ENCODE measurements around the gene OR10A5.
"Not testable (repeated sequence)": the region's sequence is repeated elsewhere in the genome, so short reads cannot be mapped to it uniquely, and the experiment has no call there.

Gene OR10A5, protein sequence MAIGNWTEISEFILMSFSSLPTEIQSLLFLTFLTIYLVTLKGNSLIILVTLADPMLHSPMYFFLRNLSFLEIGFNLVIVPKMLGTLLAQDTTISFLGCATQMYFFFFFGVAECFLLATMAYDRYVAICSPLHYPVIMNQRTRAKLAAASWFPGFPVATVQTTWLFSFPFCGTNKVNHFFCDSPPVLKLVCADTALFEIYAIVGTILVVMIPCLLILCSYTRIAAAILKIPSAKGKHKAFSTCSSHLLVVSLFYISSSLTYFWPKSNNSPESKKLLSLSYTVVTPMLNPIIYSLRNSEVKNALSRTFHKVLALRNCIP

DNA sequence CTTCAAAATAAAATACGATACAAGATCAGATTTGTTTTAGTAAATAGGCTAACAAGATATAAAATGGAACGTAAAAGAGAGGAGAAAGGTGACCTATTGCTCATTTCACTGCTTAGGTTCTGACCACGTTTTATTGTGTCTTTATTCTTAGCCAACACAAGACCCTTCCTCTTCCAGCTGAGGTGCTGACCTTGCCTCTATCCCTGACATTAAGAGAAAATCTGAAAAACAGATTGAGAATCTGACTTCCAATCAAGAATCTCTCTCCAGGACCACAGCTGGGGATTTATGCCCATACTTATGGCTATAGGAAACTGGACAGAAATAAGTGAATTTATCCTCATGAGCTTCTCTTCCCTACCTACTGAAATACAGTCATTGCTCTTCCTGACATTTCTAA, at the start of gene OR10A5:
TSS of gene OR10A5 (plus strand) at position 301 of the 400 bp plus-strand sequence. CDS start at position 301, 0 bp downstream.
- Histone ChIP-seq H3K9me3 (ENCODE audit: control insufficient read depth, insufficient read depth, low read depth, low read length) (peaks cover 5% of the 10 kb centered on the region; the same call in 1 of the 2 replicates), H3K27ac (ENCODE audit: low read depth, low read length) (no peak within 1 kb of the TSS), H3K27me3 (ENCODE audit: control insufficient read depth, insufficient read depth, low read length) (no peaks in the 10 kb centered on the region), H3K4me3 (ENCODE audit: low read depth, low read length) (no peak within 1 kb of the TSS), H3K4me1 (ENCODE audit: control insufficient read depth, insufficient read depth, low read length) (peaks cover 12% of the 10 kb centered on the region), H3K9ac (ENCODE audit: low read length) (no peak within 1 kb of the TSS), H3K36me3 (ENCODE audit: control insufficient read depth, insufficient read depth, low read length) (no peaks in the 10 kb centered on the region)

- Histone ChIP-seq H3K9me3 (ENCODE audit: control insufficient read depth, insufficient read depth, low read depth, low read length) (peaks cover 16% of the 10 kb centered on the region), H3K9ac (ENCODE audit: low read length) (peak within 1 kb of the TSS; percentile 21), H3K27me3 (ENCODE audit: control insufficient read depth, insufficient read depth, low read length) (no peaks in the 10 kb centered on the region), H3K36me3 (ENCODE audit: control insufficient read depth, insufficient read depth, low read length) (no peaks in the 10 kb centered on the region), H3K27ac (ENCODE audit: low read depth, low read length) (0 out of 2 replicates have a peak within 1 kb of the TSS, but pooled peaks have one; percentile 39), H3K4me1 (ENCODE audit: control insufficient read depth, insufficient read depth, low read length) (peaks cover 5% of the 10 kb centered on the region; the same call in 1 of the 2 replicates), H3K4me3 (ENCODE audit: low read depth, low read length) (no peak within 1 kb of the TSS)
Observed at GRCh38 chr11:6799402-6799801, 46.1 kb upstream of the OR10A5 start, which contains the start of gene OR6A2. OR6A2 (minus strand) TSS chr11:6799689; CDS start chr11:6795708, 3,981 bp downstream.

- not testable (repeated sequence) for H3K36me3 ChIP-seq (ENCODE audit: control insufficient read depth, insufficient read depth, low read length); H3K27me3 ChIP-seq (ENCODE audit: control insufficient read depth, insufficient read depth, low read length); H3K4me1 ChIP-seq (ENCODE audit: control insufficient read depth, insufficient read depth, low read length)
- peaks cover 16% of the 10 kb centered on the region for H3K9me3 ChIP-seq (ENCODE audit: control insufficient read depth, insufficient read depth, low read depth, low read length)
- H3K4me3 ChIP-seq (ENCODE audit: low read depth, low read length), result 0 out of 2 replicates have a peak overlapping the region, but pooled peaks have one; percentile 5
- peak overlapping the region; percentile 9 for H3K9ac ChIP-seq (ENCODE audit: low read length)
- 0 out of 2 replicates have a peak overlapping the region, but pooled peaks have one; percentile 39 for H3K27ac ChIP-seq (ENCODE audit: low read depth, low read length)
Observed at GRCh38 chr11:6801075-6801474, 44.4 kb upstream of the OR10A5 start.

GRCh38 chr11:6812390-6813005, 33.0 kb upstream of the OR10A5 start:
- Histone ChIP-seq H3K27me3 (ENCODE audit: control insufficient read depth, insufficient read depth, low read length) (no peaks in the 10 kb centered on the region), H3K4me1 (ENCODE audit: control insufficient read depth, insufficient read depth, low read length) (no peaks in the 10 kb centered on the region), H3K4me3 (ENCODE audit: low read depth, low read length) (no peak overlapping the region), H3K9me3 (ENCODE audit: control insufficient read depth, insufficient read depth, low read depth, low read length) (no peaks in the 10 kb centered on the region), H3K36me3 (ENCODE audit: control insufficient read depth, insufficient read depth, low read length) (no peaks in the 10 kb centered on the region), H3K27ac (ENCODE audit: low read depth, low read length) (no peak overlapping the region), H3K9ac (ENCODE audit: low read length) (no peak overlapping the region)

DNA sequence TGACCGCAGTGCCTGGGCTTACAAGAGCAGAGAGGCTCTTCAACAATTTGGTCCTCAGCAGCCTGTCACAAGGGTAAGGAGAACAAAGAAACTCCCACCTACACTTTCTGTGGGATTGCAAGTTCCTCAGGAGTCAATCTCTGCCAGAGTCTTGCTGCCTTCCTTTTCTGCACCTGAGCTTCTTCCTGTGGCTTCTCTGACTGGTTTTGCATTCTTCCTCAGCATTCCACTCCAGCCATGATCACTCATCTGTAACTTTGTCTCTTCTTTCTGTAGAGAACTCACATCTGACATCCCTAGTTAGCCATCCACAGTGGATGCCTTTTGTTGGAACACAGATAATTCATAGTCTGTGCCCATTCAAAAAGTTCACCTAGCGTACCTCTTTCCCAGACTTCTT, 31.8 kb upstream of the OR10A5 start:
- H3K9me3 ChIP-seq (ENCODE audit: control insufficient read depth, insufficient read depth, low read depth, low read length), result peaks cover 2% of the 10 kb centered on the region
- H3K36me3 ChIP-seq (ENCODE audit: control insufficient read depth, insufficient read depth, low read length), result no peaks in the 10 kb centered on the region
- H3K4me1 ChIP-seq (ENCODE audit: control insufficient read depth, insufficient read depth, low read length), result no peaks in the 10 kb centered on the region
- no peaks in the 10 kb centered on the region for H3K27me3 ChIP-seq (ENCODE audit: control insufficient read depth, insufficient read depth, low read length)
- no peak overlapping the region for H3K9ac ChIP-seq (ENCODE audit: low read length)
- no peak overlapping the region for H3K27ac ChIP-seq (ENCODE audit: low read depth, low read length)
- no peak overlapping the region for H3K4me3 ChIP-seq (ENCODE audit: low read depth, low read length)

DNA sequence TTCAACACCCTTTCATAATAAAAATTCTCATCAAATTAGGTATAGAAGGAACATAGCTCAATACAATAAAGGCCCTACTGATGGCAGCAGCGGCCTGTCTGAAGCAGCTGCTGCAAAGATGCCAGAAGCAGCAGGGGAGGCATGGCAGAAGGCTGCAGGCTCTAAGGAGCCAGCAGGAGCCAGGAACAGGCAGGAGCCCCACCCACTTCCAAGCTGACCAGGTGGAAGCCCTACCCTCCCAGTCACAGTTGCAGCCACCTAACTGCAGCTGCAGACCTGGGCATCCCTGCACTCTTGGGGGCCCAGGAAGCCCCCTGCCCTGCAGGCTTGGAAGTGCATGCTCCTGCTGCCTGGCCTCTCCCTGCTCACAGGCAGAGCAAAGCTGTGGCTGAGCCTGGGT, 27.8 kb upstream of the OR10A5 start:
- H3K27ac ChIP-seq (ENCODE audit: low read depth, low read length), result no peak overlapping the region
- no peaks in the 10 kb centered on the region for H3K4me1 ChIP-seq (ENCODE audit: control insufficient read depth, insufficient read depth, low read length)
- no peak overlapping the region for H3K4me3 ChIP-seq (ENCODE audit: low read depth, low read length)
- no peaks in the 10 kb centered on the region for H3K36me3 ChIP-seq (ENCODE audit: control insufficient read depth, insufficient read depth, low read length)
- H3K9ac ChIP-seq (ENCODE audit: low read length), result no peak overlapping the region
- H3K9me3 ChIP-seq (ENCODE audit: control insufficient read depth, insufficient read depth, low read depth, low read length), result peaks cover 7% of the 10 kb centered on the region
- no peaks in the 10 kb centered on the region for H3K27me3 ChIP-seq (ENCODE audit: control insufficient read depth, insufficient read depth, low read length)

- Histone ChIP-seq H3K36me3 (ENCODE audit: control insufficient read depth, insufficient read depth, low read length) (no peaks in the 10 kb centered on the region), H3K27me3 (ENCODE audit: control insufficient read depth, insufficient read depth, low read length) (no peaks in the 10 kb centered on the region)
Observed at GRCh38 chr11:6818967-6819366, 26.5 kb upstream of the OR10A5 start.

DNA sequence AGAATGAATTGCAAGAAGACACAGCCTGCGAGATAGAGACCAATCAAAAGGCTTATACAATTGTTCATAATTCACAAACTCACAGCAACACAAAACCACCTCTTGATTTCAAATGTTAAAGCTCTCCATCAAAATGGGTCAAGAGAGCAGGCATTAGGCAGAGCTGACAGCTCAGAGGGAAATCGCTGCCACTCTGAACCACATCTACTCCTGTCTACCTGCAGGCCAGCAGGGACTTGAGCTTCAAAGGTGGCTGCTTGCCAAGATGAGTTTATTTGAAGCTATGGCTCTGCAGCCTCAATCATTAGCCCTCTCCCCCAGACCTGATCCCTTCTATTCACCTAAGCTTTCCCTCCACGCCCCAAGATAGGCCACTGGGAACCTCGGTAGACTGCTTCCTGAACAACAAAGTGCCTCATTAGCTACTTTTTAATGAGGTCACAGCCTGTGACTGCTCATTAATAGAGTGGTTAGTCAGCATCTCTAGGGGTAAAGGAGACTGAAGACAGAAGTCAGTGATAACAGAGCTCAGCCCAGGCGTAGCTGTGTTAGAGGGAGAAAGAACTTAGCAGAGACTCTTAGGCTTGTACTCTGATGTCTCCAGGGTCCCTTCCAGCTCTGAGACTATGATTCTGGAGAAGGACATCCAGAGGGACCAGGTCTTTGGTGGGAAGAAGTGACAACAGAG, 21.2 kb upstream of the OR10A5 start:
- Histone ChIP-seq H3K4me1 (ENCODE audit: control insufficient read depth, insufficient read depth, low read length) (no peaks in the 10 kb centered on the region), H3K4me3 (ENCODE audit: low read depth, low read length) (no peak overlapping the region), H3K9me3 (ENCODE audit: control insufficient read depth, insufficient read depth, low read depth, low read length) (no peaks in the 10 kb centered on the region), H3K27ac (ENCODE audit: low read depth, low read length) (no peak overlapping the region), H3K36me3 (ENCODE audit: control insufficient read depth, insufficient read depth, low read length) (no peaks in the 10 kb centered on the region), H3K9ac (ENCODE audit: low read length) (no peak overlapping the region), H3K27me3 (ENCODE audit: control insufficient read depth, insufficient read depth, low read length) (no peaks in the 10 kb centered on the region)

More at GRCh38 chr11:6818967-6819366, 26.5 kb upstream of the OR10A5 start:
- H3K9ac ChIP-seq (ENCODE audit: low read length), result no peak overlapping the region
- H3K4me1 ChIP-seq (ENCODE audit: control insufficient read depth, insufficient read depth, low read length), result no peaks in the 10 kb centered on the region
- peaks cover 7% of the 10 kb centered on the region for H3K9me3 ChIP-seq (ENCODE audit: control insufficient read depth, insufficient read depth, low read depth, low read length)
- no peak overlapping the region for H3K4me3 ChIP-seq (ENCODE audit: low read depth, low read length)
- no peak overlapping the region for H3K27ac ChIP-seq (ENCODE audit: low read depth, low read length)

DNA sequence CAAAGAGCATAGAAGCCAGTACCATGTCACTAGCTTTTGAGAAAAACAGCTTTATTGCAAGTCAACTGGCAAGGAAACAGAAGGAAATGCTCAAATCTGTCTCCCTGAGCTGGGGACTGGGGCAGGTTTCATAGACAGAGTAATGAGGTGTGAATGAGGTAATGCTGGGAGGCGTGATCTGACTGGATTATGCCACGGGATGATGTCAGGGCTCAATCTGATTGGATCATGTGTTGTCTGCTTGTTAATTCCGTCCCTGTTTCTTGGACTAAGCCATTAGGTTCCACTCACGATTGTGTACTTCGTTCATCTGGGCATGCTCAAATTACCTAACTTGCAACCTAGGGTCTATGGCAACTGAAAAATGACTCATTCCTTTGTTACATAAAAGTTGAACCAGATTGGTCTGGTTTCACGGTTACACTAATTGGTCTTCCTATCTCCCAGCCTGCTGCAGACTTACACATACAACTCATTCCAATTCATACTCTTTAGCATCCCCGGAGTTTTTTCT, 20.2 kb upstream of the OR10A5 start:
- H3K27ac ChIP-seq (ENCODE audit: low read depth, low read length), result no peak overlapping the region
- no peak overlapping the region for H3K4me3 ChIP-seq (ENCODE audit: low read depth, low read length)
- no peaks in the 10 kb centered on the region for H3K36me3 ChIP-seq (ENCODE audit: control insufficient read depth, insufficient read depth, low read length)
- no peak overlapping the region for H3K9ac ChIP-seq (ENCODE audit: low read length)
- H3K27me3 ChIP-seq (ENCODE audit: control insufficient read depth, insufficient read depth, low read length), result no peaks in the 10 kb centered on the region
- no peaks in the 10 kb centered on the region for H3K4me1 ChIP-seq (ENCODE audit: control insufficient read depth, insufficient read depth, low read length)
- no peaks in the 10 kb centered on the region for H3K9me3 ChIP-seq (ENCODE audit: control insufficient read depth, insufficient read depth, low read depth, low read length)

- Histone ChIP-seq H3K4me1 (ENCODE audit: control insufficient read depth, insufficient read depth, low read length) (no peaks in the 10 kb centered on the region), H3K9ac (ENCODE audit: low read length) (no peak overlapping the region), H3K27ac (ENCODE audit: low read depth, low read length) (no peak overlapping the region), H3K36me3 (ENCODE audit: control insufficient read depth, insufficient read depth, low read length) (no peaks in the 10 kb centered on the region), H3K4me3 (ENCODE audit: low read depth, low read length) (no peak overlapping the region), H3K9me3 (ENCODE audit: control insufficient read depth, insufficient read depth, low read depth, low read length) (no peaks in the 10 kb centered on the region), H3K27me3 (ENCODE audit: control insufficient read depth, insufficient read depth, low read length) (no peaks in the 10 kb centered on the region)
Observed at GRCh38 chr11:6828103-6828502, 17.4 kb upstream of the OR10A5 start.

GRCh38 chr11:6833356-6833755, 12.1 kb upstream of the OR10A5 start:
- H3K4me1 ChIP-seq (ENCODE audit: control insufficient read depth, insufficient read depth, low read length), result no peaks in the 10 kb centered on the region
- no peaks in the 10 kb centered on the region for H3K27me3 ChIP-seq (ENCODE audit: control insufficient read depth, insufficient read depth, low read length)
- no peaks in the 10 kb centered on the region for H3K9me3 ChIP-seq (ENCODE audit: control insufficient read depth, insufficient read depth, low read depth, low read length)
- H3K9ac ChIP-seq (ENCODE audit: low read length), result no peak overlapping the region
- H3K36me3 ChIP-seq (ENCODE audit: control insufficient read depth, insufficient read depth, low read length), result no peaks in the 10 kb centered on the region
- H3K4me3 ChIP-seq (ENCODE audit: low read depth, low read length), result no peak overlapping the region
- no peak overlapping the region for H3K27ac ChIP-seq (ENCODE audit: low read depth, low read length)
